ENCODE data around the gene PGA4. TPM values are rescaled to one million over a fixed set of nuclear protein-coding genes. Genes with fewer than 3 reads are reported as not detected.
"Not testable (repeated sequence)": the region's sequence is repeated elsewhere in the genome, so short reads cannot be mapped to it uniquely, and the experiment has no call there.

PGA4 gene
- total and polyA plus RNA-seq, 2 donors (not counting 3 experiments of a cell fraction or from before 2014, with no cell fraction given) = 0.15 TPM; not detected in 1

- dilution Hi-C loops (cut with MboI; ENCODE audit: extremely low pct_ligation_motif_present, low sequenced_read_pairs) = not testable (repeated sequence)
These were observed 9.4 kb downstream of the PGA4 start for GRCh38 chr11:61231585-61231984.

DNA sequence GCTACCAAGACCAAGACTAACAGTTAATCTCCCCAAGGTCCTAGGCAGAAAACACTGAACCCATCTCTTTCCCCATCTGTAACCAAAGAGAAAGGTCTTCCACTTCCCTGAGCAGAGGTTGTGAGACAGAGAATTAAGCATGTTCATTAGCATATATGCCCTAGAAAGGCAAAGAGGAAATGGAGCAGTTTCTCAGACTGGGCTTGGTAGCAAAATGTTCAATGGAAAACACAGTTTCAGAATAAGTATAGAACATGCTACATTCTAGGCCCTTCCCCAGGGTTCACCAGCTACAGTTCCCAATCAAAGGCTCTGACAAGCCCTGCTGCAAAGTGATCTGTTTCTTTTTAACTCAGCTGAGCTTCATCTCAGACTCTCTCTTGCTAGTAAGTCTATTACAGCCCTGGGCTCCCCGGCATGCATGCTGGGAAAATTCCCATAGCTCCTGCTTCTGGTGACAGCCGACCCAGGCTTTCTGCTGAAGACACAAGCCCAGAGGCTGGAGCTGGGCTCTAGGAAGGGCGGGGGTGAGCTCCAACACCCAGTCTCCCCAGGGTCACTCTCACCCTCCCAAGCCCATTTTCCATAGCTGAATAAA, 10.5 kb downstream of the PGA4 start:
- H2AFZ ChIP-seq (ENCODE audit: low read depth, low read length); H3K9me1 ChIP-seq (replicated peaks; ENCODE audit: control insufficient read depth, extremely low read depth, insufficient read depth, low read length); H3K4me2 ChIP-seq (ENCODE audit: insufficient read depth, low read length); H3K9me3 ChIP-seq (replicated peaks; ENCODE audit: control insufficient read depth, insufficient read depth, low read length); H3K4me1 ChIP-seq (ENCODE audit: control insufficient read depth, extremely low read depth, insufficient read depth, low read length); H3K79me2 ChIP-seq (ENCODE audit: control insufficient read depth, insufficient read depth, low read length); intact Hi-C loops (cut with micrococcal nuclease); H3K9ac ChIP-seq (replicated peaks; ENCODE audit: extremely low read depth, insufficient read depth, low read length); POLR2A ChIA-PET; H3K27me3 ChIP-seq (ENCODE audit: control insufficient read depth in 2 of 2, insufficient read depth in 2 of 2, low read length in 2 of 2); H3K36me3 ChIP-seq (ENCODE audit: control insufficient read depth in 2 of 2, extremely low read depth in 1 of 2, insufficient read depth in 2 of 2, low read length in 2 of 2); H3K4me3 ChIP-seq (replicated peaks in 1 of 3; ENCODE audit: insufficient read depth in 1 of 3, low read depth in 1 of 3, low read length in 3 of 3); DNase-seq (ENCODE audit: low read depth, low spot score); dilution Hi-C loops (cut with MboI; ENCODE audit: extremely low pct_ligation_motif_present, low sequenced_read_pairs); CTCF ChIA-PET; BruUV-seq (replicated peaks); H4K20me1 ChIP-seq (replicated peaks; ENCODE audit: control insufficient read depth, extremely low read depth, insufficient read depth, low read length); FAIRE-seq; H3K27ac ChIP-seq (ENCODE audit: insufficient read depth, low read depth, low read length): not testable (repeated sequence)

More at GRCh38 chr11:61231585-61231984, 9.4 kb downstream of the PGA4 start:
- H3K9me1 ChIP-seq (replicated peaks; ENCODE audit: control insufficient read depth, extremely low read depth, insufficient read depth, low read length); H4K20me1 ChIP-seq (replicated peaks; ENCODE audit: control insufficient read depth, extremely low read depth, insufficient read depth, low read length); POLR2A ChIA-PET; H3K4me2 ChIP-seq (ENCODE audit: insufficient read depth, low read length); FAIRE-seq; DNase-seq (ENCODE audit: low read depth, low spot score); H3K27ac ChIP-seq (ENCODE audit: insufficient read depth, low read depth, low read length); H3K9ac ChIP-seq (replicated peaks; ENCODE audit: extremely low read depth, insufficient read depth, low read length); H3K27me3 ChIP-seq (ENCODE audit: control insufficient read depth in 2 of 2, insufficient read depth in 2 of 2, low read length in 2 of 2); H3K79me2 ChIP-seq (ENCODE audit: control insufficient read depth, insufficient read depth, low read length); H3K36me3 ChIP-seq (ENCODE audit: control insufficient read depth in 2 of 2, extremely low read depth in 1 of 2, insufficient read depth in 2 of 2, low read length in 2 of 2); BruUV-seq (replicated peaks); CTCF ChIA-PET; intact Hi-C loops (cut with micrococcal nuclease); H3K9me3 ChIP-seq (replicated peaks; ENCODE audit: control insufficient read depth, insufficient read depth, low read length); H3K4me3 ChIP-seq (replicated peaks in 1 of 3; ENCODE audit: insufficient read depth in 1 of 3, low read depth in 1 of 3, low read length in 3 of 3); H2AFZ ChIP-seq (ENCODE audit: low read depth, low read length); H3K4me1 ChIP-seq (ENCODE audit: control insufficient read depth, extremely low read depth, insufficient read depth, low read length): not testable (repeated sequence)

GRCh38 chr11:61237130-61237529, 15.0 kb downstream of the PGA4 start:
- H3K27ac ChIP-seq (ENCODE audit: insufficient read depth, low read depth, low read length); H3K79me2 ChIP-seq (ENCODE audit: control insufficient read depth, insufficient read depth, low read length); H3K9ac ChIP-seq (replicated peaks; ENCODE audit: extremely low read depth, insufficient read depth, low read length); H3K36me3 ChIP-seq (ENCODE audit: control insufficient read depth in 2 of 2, extremely low read depth in 1 of 2, insufficient read depth in 2 of 2, low read length in 2 of 2); intact Hi-C loops (cut with micrococcal nuclease); dilution Hi-C loops (cut with MboI; ENCODE audit: extremely low pct_ligation_motif_present, low sequenced_read_pairs); BruUV-seq (replicated peaks); H3K4me3 ChIP-seq (replicated peaks in 1 of 3; ENCODE audit: insufficient read depth in 1 of 3, low read depth in 1 of 3, low read length in 3 of 3); CTCF ChIA-PET; H3K9me3 ChIP-seq (replicated peaks; ENCODE audit: control insufficient read depth, insufficient read depth, low read length); H3K4me1 ChIP-seq (ENCODE audit: control insufficient read depth, extremely low read depth, insufficient read depth, low read length); H3K4me2 ChIP-seq (ENCODE audit: insufficient read depth, low read length); H3K27me3 ChIP-seq (ENCODE audit: control insufficient read depth in 2 of 2, insufficient read depth in 2 of 2, low read length in 2 of 2); FAIRE-seq; POLR2A ChIA-PET; H4K20me1 ChIP-seq (replicated peaks; ENCODE audit: control insufficient read depth, extremely low read depth, insufficient read depth, low read length); H3K9me1 ChIP-seq (replicated peaks; ENCODE audit: control insufficient read depth, extremely low read depth, insufficient read depth, low read length); H2AFZ ChIP-seq (ENCODE audit: low read depth, low read length); DNase-seq (ENCODE audit: low read depth, low spot score): not testable (repeated sequence)

DNA sequence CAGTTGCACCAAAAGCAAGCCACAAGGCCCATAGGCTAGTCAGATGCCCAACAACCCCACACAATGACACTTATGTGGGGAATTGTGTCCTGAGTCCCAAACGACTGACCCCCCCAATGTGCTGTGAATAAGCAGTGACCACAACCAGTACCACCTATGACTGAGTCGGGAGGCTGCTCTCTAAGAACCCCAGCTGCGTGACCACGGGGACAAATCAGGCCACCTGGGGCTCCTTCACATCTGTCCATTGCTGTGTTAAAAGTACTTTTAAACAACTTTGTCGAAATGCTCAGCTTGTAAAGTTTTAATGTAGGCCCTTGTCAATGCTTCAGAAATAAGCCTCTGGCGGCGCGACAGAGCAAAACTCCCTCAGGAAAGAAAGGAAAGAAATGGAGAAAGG, 18.1 kb downstream of the PGA4 start:
- H4K20me1 ChIP-seq (replicated peaks; ENCODE audit: control insufficient read depth, extremely low read depth, insufficient read depth, low read length); H3K4me1 ChIP-seq (ENCODE audit: control insufficient read depth, extremely low read depth, insufficient read depth, low read length); H3K79me2 ChIP-seq (ENCODE audit: control insufficient read depth, insufficient read depth, low read length); H3K9me1 ChIP-seq (replicated peaks; ENCODE audit: control insufficient read depth, extremely low read depth, insufficient read depth, low read length); H3K36me3 ChIP-seq (ENCODE audit: control insufficient read depth in 2 of 2, extremely low read depth in 1 of 2, insufficient read depth in 2 of 2, low read length in 2 of 2); H3K9ac ChIP-seq (replicated peaks; ENCODE audit: extremely low read depth, insufficient read depth, low read length); DNase-seq (ENCODE audit: low read depth, low spot score); dilution Hi-C loops (cut with MboI; ENCODE audit: extremely low pct_ligation_motif_present, low sequenced_read_pairs); intact Hi-C loops (cut with micrococcal nuclease); H2AFZ ChIP-seq (ENCODE audit: low read depth, low read length); POLR2A ChIA-PET; H3K4me3 ChIP-seq (replicated peaks in 1 of 3; ENCODE audit: insufficient read depth in 1 of 3, low read depth in 1 of 3, low read length in 3 of 3); FAIRE-seq; H3K9me3 ChIP-seq (replicated peaks; ENCODE audit: control insufficient read depth, insufficient read depth, low read length); H3K27ac ChIP-seq (ENCODE audit: insufficient read depth, low read depth, low read length); H3K27me3 ChIP-seq (ENCODE audit: control insufficient read depth in 2 of 2, insufficient read depth in 2 of 2, low read length in 2 of 2); H3K4me2 ChIP-seq (ENCODE audit: insufficient read depth, low read length); BruUV-seq (replicated peaks); CTCF ChIA-PET: not testable (repeated sequence)

Data from endothelial cell of umbilical vein (primary cell).